Stimulated activated naive CD4-positive, alpha-beta T cell treated with Interleukin-2 at 50 U/mL for 16 hours (primary cell): ENCODE data around the gene LYRM4.

Experiments used
- DNase-seq: peaks from one replicate; lab custom pipeline; 2025; lab: John Stamatoyannopoulos, UW

Gene LYRM4

DNA sequence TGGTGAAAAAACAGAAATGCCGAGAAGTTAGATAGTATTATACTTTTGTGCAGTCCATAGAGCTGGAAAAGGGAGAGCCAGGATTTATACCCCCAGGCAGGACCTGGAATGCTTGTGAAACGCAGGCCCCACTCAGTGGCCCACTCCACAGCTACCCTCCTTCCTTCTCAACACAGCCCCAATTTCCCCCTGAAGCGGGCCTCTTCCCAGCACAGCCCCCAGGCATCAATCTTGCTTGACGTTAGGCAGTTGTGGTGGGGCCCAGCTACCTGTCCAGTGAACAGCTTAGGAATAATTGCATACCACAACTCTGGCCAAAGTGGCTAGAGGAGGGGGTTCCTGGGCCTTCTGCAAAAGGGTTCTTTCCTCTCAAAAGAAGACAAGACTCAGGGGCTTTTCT, 114.4 kb downstream of the LYRM4 start:
- DNase-seq = no peak

- DNase-seq = peak; percentile 77
These were observed 117.0 kb downstream of the LYRM4 start for GRCh38 chr6:5143634-5144311.

GRCh38 chr6:5142915-5143314, 117.8 kb downstream of the LYRM4 start:
- DNase-seq = no peak

DNA sequence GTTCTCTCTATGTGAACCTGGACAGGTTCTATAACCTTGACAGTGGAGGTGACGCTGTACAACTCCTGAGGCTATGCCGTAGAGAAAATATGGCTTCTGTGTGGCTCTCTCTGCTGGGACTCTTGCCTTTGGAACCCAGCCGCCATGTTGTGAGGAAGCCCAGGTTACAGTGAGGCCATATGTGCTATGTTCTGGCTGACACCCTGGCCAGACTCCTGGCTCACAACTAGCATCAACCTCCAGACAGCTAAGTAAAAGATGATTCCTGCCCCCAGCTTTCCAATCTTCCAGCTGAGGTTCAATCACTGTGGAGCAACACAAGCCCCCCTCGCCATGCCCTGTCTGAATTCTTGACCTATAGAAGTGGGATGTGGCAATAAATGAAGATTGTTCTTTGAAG, 118.6 kb downstream of the LYRM4 start:
- DNase-seq = no peak

- no peak for DNase-seq
These were observed 119.7 kb downstream of the LYRM4 start for GRCh38 chr6:5141046-5141445.

DNA sequence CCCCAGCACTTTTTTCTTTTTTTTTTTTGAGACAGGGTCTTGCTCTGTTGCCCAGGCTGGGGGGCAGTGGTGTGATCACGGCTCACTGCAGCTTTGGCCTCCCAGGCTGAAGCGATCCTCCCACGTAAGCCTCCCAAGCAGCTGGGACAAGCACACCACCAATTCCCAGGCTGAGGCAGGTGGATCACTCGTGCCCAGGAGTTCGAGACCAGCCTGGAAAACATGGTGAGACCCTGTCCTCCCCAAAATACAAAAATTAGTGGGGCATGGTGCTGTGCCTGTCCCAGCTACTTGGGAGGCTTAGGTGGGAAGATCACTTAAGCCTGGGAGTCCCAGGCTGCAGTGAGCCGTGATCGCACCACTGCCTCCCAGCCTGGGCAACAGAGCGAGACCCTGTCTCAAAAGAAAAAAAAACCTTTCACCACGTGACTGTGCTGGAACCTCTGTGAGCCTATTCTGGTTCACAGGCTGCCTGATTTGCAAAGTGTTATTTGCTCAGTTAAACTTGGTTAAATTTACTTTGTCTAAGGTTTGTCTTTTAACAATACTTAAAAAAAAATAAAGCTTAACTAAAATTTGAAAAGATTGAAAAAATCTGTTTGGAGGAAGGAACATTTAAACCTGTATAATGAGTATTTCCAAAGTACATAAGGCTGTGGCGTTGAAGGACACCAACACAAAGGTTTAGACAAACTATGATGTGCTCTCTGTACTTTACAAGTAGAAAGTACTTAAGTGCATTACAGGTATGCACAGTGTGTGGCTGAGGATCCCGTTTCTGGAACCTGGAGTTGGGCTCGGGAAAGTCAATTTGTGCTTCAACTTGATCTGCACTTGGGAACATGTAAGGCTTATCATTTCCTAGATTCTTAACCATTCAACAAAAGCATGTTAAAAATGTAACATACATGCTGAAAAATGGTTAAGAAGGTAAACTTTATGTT, 120.7 kb downstream of the LYRM4 start:
- no peak for DNase-seq

DNA sequence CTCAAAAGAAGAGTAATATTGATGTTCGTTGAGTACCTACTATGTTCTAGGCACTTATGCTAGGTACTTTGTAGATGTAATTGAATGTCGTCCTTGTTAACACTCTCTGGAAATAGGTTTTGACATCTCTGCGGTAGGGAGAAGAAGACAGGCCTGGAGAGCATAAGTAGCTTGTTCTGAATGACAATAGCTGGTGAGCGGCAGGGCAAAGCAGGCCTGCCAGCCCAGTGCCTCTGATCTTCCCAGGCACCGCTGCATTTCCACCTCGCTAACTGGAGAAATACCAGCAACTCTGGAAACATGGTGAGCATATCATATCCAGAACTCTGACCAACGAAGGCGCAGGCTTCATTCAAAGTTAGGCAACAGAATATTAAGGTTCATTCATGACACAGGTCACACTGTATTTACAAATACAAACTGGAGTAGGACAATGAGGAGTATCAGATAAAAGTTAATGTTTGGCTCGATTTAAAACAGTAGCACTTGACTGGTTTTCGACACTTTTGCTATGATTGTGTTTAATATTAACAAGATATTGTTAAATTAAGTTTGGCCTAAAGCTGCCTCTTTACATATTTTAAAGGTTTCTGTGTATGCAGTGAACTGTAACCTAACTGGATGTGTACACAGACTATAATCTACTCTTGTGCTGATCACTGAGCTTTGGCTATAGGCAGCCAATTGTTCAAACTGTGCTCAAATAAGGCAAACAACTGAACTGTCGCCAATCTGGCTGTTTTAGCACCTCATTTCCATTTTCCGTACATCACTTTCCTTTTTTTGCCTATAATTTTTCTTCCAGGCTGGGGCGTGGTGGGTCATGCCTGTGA, 121.5 kb downstream of the LYRM4 start:
- DNase-seq = no peak

DNA sequence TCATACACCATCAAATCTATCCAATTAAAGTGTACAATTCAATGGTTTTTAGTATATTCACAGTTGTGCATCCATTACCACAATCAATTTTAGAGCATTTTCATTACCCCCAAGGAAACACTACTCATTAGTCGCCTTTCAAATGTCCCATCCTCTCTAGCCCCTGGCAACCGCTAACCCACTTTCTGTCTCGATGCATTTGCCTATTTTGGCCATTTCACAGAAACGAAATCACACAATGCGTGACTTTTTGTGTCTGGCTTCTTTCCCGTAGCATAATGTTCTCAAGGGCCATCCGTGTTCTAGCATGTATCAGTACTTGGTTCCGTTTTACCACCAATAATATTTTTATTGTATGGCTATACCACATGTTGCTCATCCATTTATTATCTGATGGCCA, 123.9 kb downstream of the LYRM4 start:
- DNase-seq = no peak

GRCh38 chr6:5135788-5136376, 124.9 kb downstream of the LYRM4 start:
- DNase-seq = peak; percentile 28

DNA sequence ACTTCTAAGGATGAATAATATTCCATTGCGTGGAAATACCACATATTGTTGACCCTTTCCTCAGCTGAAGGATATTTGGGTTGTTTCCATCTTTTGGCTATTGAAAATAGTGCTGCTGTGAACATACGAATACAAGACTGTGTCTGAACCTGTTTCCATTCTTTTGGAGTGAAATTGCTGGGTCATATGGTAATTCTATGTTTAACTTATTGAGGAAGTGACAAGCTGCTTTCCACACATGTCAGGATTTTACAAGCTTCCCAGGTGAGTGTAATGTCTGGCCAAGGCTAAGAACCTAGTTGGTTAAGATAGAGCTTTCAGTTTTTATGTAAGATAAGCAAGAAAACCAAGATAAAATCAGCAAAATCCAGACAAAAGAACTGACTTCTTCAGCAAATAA, 126.8 kb downstream of the LYRM4 start:
- no peak for DNase-seq

DNA sequence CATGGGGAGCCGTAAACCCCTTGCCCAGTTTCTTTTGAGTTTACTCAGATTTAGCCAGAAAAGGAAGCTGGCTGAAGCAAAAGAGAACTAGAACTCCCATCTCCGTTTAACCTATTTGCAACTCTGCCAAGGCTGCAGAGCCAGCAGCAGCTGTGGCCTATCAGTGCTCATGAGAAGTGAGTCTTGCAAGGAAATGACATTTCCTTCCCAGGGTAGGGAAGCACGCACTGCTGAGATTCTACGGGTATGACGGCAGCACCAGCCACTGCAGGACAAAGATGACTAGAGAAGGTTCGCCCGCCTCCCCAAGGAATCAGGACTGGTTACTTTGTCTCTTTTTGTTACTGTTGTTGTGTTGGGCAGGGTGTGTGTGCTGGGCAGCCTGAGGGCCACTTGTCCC, 128.0 kb downstream of the LYRM4 start:
- no peak for DNase-seq

- DNase-seq = no peak
These were observed 130.4 kb downstream of the LYRM4 start for GRCh38 chr6:5130135-5130866.

DNA sequence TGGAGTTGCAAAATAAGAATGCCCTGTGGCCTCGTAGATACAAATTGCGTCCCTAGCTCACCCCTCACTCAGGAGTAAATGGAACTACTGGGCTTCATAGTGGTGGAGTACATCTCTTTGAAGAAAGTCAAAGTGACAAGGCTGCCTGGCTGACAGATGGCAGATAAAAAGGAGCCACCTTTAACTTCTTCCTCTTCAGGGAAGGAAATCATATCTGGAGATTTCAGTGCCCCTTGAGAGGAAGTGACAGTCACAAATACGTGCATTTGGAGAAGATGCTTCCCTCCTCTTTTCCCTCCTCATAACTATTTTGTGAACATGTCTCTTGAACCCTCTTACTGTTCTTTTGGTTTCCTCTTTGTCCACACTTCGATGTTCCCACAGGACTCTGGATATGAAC, 132.4 kb downstream of the LYRM4 start:
- no peak for DNase-seq

- no peak for DNase-seq
These were observed 133.6 kb downstream of the LYRM4 start for GRCh38 chr6:5127106-5127687.

DNA sequence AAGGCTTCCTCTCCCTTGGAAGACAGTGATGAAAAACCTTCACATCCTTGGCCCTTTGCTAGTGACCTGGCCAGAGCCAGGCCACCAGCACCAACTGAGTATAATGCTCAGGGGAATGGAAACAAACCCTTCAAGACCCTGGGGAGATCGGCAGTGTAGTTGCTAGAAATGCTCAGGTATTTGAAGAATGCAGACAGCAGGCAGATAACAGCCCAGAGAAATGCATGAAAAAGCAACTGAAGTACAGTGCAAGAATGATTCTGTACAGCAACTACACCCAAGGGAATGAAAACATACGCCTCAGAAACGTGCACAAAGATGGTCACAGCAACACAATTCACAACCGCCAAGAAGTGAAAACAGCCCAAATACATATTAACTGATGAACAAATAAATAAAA, 134.5 kb downstream of the LYRM4 start:
- DNase-seq = no peak

DNA sequence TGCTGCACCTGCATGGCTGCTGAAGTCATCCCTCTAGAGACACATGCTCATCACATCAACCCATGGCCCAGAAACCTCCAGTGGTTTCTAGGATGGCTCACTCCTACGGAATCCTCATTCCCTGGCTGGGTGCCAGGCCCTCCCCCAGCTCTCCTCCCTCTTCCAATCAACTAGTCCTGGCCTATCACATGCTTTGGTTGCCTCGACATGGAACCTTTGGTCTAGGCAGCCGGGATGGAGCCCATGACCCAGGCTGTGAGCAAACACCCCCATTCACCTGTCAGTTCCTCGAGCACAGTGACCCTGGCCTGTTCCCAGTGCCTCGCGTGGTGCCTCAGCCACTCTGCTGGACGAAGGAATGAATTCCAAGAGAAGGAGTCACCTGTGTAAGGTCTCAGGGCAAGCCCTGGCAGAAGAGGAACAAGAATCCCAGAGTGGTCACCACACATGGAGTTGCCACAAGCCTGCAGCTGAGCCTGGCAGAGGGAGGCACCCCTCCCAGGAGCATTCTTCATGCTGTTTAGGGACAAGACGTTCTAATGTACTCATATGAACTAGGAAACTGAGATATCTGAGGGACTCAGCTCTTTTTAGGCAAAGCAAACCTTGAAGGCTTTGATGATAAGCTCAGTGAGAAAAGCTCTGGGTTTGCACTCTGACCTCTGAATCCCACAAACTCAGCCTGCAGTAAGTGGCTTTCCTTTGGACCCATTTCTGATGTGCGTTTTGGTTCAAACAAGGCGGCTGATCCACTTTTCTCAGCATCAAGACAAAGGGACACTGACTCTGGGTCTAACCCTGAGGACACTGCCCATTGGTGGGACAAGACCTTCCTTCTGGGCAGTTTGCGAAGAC, 135.4 kb downstream of the LYRM4 start:
- DNase-seq = no peak

DNA sequence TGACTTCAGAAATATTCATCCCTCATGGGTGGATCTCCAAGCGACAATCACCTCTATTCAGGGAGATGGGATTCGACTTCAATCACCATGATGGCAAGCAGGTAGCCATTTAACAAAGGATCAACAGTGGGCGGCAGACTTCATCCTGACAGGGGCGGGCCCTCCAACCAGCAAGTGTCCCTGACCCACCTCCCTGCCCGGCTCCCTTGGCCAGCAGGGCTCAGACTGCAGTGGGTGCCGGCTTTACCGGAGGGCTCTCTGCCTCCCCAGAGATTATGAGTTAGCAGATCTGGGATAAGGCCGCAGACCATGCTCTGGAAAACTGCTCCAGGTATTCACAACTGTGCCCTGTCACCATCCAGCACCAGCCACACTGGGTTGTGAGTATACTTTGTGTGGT, 136.2 kb downstream of the LYRM4 start:
- DNase-seq = no peak

DNA sequence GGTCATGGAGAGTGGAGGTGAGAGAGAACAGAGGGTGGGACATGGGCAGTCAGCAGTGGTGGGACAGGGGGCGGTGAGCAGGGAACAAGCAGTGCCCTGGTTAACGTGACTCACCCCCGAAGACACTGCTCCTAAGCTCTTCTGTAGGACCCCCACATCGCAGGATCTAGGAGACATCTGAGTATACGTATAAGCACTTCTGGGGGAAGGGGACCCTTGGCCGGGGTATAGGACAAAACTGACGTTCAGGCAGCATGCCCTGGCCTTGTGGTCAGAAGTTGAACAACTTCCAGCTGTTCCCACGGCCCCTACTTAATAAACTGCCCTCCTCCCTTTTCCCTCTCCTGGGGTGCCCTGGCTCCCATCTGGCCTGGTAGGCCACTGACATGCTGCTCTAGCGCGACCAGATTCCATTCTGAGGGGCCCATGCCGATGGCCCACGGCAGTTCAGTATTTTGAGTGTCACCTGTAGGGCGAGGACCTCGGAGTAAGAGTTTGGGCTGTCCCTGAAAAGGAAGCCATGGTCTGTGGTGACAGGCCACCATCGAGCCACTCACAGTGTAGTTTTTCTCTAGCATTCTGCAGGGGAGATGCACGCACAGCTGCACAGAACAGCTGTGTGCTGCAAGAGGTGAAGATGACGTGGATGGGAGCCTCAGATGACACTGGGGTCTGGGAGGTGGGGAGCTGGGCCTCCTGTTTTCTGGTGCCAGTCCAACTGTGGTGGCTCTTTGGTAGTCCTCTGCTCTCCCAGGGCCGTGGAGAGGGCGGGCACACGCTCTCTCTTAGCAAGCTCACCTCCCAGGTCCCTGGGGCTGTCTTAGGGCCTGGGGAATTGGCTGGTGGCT, 137.2 kb downstream of the LYRM4 start:
- no peak for DNase-seq

DNA sequence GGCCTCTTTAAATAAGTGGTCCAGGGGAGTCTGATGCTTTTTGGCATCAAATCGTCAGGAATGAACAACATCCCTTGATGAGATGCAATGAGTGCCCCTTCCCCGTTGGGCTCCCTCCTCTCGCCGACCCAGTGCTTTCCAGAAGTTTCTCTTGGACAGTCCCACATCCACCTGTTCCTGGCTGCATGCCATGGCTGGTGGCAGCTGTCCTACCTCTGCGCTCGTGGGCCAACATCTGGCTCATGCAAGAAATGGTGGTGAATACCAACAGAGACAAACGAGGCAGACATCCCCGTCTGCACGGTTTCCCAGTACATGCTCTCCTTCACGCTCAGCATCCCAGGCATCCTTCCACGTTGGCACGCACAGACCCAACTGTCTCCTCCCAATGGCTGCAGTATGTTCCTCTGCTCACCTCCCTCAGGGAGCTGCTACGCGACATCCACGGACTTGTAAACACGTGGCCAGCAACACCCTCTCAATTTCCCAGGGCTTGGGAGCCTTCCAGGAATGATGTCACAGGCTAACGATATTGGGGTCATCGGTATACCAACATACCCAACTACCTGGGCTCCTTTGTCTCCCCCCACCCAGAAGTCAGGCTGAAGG, 138.1 kb downstream of the LYRM4 start:
- no peak for DNase-seq
